ENCODE results near the gene RIMS1.
"Not testable (repeated sequence)": the region's sequence is repeated elsewhere in the genome, so short reads cannot be mapped to it uniquely, and the experiment has no call there.

RIMS1 gene

DNA sequence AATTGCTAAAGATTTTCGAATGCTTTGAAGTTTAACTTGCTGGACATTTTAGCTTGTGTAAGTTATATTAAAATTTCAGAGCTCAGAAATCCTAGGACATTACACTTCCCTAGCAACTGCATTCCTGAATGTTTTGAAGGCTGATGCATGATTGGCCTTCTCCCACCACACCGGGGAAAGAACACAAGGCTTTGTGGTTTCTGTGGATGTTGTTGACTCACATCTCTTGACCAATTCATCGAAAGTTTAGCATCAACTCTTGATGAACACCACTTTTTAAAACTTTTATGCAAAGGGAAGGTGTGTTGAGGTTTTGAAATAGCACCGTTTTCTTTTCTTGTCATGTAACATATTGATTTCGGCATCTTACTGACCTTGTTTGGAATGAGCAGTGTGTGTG lies 81.1 kb downstream of the RIMS1 start:
- no peak for DNase-seq

DNA sequence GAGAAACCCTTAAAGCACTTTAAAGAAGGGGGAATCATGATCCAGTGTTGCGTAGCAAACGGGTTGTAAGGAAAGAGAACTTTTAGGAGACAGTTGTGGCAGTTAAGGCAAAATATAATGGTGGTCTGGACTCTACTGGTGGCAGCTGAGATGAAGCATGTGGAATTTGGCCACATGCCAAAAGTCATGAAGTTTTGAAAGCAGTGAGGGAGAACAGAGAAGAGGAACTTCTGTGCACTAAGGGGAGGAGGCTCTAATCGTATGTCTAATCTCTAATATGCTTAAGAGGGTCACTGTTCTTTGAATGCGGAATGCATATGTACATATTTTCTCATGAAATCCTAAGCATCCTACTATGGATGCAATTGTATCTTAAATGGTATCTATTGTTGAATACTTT lies 91.5 kb downstream of the RIMS1 start:
- DNase-seq = no peak

DNA sequence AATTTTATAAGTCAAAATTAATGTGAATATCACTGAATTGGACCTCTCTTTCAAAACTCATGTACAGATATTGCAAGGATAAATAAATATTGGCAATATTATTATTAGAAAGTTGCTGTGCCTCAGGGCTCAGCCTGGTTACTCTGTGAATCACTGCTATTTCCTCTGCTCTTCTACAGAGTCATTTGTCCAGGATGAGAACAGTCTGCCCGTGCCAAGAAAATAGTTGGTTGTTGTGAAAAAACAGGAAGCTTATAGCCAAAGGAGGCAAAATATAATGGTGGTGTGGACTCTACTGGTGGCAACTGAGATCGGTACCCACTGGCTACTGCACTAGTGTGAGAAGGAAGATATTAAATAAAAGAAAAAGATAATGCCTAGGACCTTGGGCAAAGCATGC lies 93.6 kb downstream of the RIMS1 start:
- no peak for DNase-seq

DNA sequence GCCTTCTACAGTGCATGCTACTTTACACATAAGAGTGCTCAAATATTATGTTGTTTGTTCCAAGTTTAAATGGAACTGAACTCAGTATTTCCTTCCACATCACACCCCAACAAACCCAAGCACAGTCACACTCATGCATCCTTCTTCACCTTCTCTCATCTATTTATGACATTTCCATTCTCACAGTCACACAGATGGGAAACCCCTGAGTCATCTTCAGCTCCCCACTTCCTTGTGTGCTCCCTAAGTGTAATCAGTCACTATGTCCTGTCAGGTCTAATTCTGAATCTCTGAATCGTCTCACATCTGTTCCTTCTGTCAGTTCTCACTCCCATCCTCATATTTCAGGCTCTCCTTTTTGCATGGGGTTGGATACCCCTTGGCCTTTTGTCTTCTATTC lies 96.0 kb downstream of the RIMS1 start:
- DNase-seq = peak in 1 of 58 donors; percentile 0

DNA sequence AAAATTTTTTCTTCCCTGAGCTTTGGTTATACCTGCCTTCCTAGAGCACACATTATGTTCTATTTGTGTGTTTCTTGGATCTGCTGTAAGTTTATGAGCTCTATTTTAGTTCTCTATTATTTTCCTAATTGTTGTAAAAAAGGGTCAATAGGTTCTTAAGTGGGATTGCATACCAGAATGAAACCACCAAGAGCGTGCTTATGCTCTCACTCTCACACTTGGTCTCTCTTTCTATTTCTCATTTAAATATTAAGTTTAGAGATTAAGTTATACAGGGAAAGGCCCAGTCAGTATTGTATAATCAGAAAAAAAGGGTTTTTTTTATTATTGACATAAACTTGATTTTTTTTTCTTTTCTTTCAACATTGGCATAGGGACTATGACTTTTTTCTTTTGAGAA lies 96.8 kb downstream of the RIMS1 start:
- DNase-seq = no peak

DNA sequence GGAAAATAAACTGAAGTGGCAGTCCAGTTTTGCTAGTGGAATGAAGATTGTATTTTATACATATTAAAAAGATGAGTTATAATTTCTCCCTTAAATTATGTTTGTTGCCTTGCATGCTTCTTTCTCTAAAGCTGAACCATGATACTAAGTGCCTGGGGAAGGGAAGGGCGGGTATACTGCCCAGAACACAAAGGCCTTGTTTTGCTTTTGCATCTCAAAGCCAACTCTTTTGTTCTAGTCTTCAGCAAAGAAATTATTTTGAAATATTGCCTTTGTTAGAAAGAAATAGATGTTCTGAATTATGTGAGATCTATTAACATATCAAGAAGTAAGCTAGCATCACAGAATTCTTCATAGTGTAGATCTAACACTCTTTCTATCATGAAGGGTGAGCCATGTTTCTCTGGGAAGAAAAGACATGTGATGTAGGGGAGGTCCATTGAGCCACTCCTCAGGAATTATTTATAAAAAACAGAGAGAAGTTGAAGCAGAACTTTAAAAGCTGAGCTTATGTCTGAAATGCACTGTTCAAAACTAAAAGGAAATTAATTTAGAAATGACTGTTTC lies 108.4 kb downstream of the RIMS1 start:
- no peak for DNase-seq

DNA sequence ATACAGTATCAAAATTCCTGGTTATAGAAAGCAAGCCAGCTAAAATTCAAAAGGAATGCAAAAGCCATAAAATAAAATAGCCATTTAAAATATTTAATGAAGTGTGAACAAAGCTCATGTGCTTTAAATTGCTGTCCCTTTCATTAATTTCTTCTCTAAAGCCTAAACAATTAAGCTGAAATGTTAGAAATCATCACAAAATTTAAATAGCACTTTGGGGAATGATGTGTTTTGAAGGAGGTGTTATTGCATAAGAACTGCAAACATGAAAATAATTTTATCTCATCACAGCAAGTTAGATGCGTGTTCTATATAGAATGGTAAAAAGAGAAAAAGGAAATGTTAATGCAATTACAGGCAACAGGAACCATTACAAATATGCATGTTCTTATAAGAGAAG lies 111.0 kb downstream of the RIMS1 start:
- no peak for DNase-seq

DNA sequence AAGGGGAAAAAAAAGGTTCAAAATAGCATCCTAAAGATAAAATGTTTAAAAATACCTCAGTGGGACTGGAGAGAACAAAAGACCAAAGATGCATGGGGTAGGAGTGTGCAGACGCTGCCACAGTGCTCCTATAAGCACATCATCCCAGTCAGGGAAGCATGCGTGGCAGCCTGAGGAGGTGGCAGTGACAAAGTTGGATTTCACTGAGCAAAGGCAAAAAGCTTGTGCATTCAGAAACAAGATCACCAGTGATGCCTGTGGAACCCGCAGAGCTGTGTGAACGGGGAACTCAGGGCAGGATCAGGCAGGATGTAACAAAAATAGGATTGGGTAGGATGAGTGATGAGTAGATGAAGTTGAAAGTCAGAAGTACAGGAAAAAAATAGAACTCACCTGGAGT lies 116.1 kb downstream of the RIMS1 start:
- peak in 4 of 58 donors; percentile 1 to 17 (median 6) for DNase-seq

DNA sequence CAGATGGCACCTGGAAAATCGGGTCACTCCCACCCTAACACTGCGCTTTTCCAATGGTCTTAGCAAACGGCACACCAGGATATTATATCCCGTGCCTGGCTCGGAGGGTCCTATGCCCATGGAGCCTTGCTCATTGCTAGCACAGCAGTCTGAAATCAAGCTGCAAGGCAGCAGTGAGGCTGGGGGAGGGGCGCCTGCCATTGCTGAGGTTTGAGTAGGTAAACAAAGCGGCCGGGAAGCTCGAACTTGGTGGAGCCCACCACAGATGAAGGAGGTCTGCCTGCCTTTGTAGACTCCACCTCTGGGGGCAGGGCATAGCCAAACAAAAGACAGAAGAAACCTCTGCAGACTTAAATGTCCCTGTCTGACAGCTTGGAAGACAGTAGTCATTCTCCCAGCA lies 120.2 kb downstream of the RIMS1 start:
- not testable (repeated sequence) for DNase-seq

DNA sequence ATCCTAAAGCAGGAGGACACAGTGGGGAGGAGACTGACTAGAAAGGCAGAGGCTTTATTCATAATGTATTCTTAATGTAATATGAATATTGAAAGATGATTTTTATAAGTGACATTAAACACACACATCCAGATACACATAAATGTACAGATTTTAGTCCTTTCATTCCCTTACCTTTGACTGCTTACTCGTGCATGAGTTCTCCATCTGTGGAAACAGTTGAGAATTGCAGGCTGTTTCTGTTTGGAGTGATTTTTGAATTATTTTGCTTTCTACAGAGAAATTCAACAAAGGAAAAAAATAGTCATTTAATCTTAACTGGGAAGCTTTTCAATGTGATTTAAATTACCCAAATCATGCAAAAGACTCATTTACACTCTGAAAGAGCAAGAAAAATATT lies 136.5 kb downstream of the RIMS1 start:
- no peak for DNase-seq

DNA sequence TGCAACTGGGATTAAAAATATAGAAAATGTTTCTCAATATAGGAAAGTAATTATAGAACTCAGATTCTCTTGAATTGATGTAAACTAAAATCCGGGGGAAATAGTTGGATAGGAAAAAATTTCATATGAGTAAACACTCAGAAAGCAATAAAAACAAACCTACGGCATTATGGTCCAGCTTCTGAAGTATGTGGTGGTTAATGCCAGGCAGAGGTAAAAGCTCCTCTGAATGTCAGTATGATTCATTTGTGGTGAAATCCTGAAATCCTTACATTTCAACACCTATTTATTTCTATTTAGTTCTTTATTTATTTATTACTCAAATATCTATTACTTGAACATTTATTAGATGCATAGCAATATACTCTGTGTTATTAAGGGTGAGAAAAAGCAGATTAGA lies 145.1 kb downstream of the RIMS1 start:
- no peak for DNase-seq

DNA sequence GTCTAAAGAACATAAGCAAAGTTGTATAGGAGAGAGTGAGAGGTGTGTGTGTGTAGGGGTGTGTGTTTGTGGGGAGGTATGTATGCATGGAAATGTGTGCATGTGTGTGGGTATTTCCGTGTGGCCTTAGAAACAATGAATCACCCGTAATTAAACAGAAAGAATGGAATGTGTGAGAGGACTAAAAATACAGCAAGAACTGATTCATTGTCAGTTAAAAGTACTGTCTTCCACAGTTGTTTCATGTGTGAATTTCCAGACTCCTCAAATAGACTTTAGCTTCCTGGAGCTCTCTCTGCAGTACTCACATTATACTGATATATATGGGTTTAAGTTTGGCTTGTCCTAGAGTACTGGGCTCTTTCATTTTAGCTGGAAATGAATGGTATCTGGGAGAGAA lies 145.7 kb downstream of the RIMS1 start:
- peak in 1 of 58 donors; percentile 17 for DNase-seq

DNA sequence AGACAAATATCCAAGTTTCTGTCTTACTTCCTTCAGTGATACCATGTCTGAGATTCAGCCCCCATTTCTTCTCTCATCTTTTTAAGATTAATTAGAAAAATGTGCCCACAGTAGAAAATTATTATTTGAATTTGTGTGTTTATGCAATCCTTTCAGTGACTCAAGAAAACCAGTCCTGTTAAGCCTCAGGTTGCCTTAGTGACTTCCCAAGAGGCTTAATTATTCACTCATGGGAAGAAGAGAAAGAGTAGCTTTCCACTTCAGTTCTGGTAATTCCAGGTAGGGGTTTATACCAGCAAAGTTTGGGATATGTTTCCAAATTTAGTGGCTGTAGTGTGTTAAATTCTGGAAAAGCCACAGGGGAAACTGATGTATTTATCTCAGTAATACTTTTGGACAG lies 149.1 kb downstream of the RIMS1 start:
- DNase-seq = no peak

DNA sequence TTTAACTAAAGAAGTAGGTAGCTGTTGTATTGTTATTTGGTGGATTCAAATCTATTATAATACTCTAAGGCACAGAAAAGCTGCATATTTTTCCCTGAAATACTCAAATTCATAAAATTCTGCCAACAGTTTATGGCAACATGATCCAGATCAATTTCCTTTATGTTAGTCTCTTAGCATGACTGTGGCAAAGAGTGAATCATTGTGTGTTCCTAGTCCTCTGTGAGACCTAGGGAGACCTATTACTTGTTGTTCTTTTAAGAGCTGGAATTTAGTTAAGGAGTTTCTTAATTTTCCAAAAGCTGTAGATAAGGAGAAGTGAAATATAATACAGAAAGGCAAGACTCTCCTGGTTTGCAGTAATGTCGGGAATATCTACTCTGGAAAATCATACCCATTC lies 149.6 kb downstream of the RIMS1 start:
- no peak for DNase-seq

DNA sequence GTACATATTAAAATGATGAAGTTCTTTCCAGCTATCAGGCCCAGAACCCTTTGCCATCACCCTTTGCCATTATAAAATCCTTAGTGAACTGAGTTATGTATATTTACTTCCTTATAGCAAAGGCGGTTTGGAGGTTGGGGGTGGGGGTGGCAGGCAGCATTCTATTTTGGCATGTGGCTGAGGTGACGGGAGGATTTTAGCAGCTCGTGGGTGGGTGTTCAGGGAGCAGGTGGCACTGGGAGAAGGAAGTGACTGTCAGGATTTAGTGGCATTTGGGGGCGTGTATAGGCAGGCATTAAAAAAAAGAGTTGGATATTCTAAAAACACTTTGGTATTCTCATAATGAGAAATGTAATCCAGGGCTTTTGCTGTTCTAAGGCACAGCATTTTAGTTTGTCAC lies 150.7 kb downstream of the RIMS1 start:
- DNase-seq = peak in 21 of 58 donors; percentile 1 to 39 (median 14)

DNA sequence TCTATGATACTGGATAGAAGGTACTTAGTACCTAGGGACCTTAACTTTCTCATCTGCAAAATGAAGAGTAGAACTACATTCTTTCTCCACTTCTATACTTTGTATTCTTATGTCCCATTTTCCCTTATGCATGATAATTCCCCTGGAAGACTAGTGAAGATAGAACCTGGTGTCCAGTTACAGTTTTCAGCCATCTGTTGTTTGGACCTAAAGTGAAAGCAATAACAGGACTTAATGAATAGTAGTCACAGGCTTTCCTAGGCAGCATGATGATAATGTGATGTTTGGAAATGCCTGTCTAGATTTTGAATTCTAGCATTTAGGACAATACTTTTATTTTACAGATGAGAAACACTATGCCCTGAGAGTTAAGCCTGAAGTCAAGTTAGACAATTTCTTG lies 153.8 kb downstream of the RIMS1 start:
- no peak for DNase-seq

DNA sequence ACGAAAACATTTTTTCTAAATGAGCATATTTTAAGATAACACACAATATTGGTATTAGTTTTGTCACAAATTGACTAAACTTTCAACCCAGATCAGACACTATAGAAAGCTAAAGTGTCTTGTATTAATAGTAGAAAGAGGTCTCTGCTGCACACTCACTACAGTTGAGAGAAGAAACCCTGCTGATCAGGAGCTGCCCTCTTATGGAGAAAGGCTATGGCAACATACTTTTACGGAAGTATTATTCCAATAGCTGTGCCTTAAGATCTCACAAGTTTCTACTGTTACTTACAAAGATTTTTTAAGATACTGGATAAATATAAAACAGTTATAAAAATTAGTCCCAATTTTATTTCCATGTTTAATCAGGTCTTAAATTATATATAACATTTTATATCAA lies 155.7 kb downstream of the RIMS1 start:
- peak in 1 of 58 donors; percentile 7 for DNase-seq

DNA sequence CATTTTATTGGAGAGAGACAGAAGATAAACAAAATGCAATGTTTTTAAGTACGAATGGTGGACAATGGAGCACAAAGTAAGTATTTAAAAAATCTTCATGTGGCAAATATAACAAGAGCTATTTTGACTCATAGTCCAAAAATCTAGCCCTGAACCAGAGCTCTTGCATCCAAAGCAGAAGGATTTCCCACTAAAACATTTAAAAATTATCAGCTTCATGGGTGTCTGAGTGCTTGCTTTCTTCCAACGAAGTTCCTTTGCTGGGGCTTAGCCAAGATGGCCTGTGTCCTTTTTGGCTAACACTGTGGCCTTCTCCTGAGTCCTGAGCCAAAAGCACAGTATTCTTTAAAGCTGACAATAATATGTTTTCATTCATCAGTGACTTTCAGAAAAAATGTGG lies 161.7 kb downstream of the RIMS1 start:
- no peak for DNase-seq

DNA sequence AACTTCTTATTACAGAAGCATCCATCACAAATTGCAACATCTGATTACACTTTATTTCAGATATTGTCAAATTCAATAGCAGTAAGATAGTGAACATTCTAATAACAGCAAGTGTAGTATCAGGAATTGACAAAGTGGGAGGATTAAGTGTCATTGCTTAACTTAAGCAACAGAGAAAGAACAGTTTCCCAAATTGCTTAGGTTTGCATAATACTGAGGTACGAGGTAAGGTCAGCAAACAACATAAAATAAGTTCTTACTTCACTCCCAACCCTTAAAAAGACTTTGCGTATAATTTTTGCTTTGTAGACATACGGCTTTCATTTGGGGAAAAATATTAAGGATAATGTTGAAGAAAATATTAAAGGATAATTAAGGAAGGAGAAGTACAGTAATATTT lies 163.0 kb downstream of the RIMS1 start:
- no peak for DNase-seq

DNA sequence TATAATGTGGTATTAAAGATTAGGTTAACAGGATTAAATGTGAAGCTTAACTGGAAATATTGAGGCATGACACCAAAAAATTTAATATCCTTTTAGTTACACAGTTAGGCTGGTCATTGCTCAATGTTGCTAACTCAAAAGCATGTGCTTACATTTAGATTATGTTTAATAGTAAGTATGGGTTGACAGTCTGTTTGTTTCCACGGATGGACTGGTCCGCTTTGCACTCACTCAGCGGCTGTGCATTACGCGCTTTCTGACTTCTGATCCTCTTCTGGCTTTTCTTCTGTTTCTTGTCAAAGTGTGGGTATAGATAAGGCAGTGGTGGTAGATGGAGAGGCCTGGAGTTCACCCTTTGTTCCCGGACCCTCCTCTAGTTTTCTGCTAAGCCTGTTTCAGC lies 174.9 kb downstream of the RIMS1 start:
- DNase-seq = no peak

DNA sequence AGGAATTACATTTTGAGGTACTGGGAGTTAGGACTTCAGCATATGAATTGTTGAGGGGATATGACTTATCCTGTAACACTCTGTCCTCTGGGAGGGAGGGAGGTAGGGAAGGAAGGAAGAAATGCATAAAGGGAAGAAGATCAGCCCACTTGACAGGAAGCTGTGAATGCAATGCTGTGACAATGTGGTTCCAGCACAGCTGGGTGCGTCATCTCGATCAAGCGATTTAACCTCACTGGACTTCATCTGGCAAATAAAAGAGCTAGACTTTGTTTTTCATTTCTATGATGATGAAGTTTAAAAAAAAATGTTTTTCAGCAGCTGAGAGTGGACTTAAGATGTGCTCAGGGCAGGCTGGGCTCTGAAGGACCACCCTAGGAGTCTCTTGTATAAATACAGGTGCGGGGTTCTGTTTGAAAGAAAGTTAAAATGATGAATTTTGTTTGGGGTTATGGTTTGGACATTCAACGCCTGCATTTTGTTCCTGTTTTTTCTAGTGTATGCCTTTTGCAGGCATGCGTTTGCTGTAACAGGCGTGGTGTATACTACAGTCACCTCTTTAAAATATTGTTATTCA lies 178.1 kb downstream of the RIMS1 start:
- DNase-seq = no peak

DNA sequence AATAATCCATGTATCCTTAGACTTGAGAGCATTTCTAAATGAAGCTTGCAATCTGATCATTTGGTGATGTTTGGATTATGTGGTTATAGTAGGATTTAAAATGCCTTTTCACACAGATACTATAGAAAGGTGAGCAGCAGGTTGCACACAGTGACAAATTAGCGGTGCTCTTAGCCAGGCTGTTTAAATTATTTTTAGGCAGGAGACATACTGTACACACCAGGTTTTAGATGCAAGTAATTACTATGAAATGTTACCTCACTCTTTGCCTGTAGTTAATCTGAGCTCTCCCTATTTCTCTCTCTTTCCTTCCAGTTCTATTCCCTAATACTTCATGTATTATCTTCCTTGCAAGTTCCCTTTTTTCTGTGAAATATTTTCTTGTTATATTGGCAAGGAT lies 191.7 kb downstream of the RIMS1 start:
- DNase-seq = no peak

DNA sequence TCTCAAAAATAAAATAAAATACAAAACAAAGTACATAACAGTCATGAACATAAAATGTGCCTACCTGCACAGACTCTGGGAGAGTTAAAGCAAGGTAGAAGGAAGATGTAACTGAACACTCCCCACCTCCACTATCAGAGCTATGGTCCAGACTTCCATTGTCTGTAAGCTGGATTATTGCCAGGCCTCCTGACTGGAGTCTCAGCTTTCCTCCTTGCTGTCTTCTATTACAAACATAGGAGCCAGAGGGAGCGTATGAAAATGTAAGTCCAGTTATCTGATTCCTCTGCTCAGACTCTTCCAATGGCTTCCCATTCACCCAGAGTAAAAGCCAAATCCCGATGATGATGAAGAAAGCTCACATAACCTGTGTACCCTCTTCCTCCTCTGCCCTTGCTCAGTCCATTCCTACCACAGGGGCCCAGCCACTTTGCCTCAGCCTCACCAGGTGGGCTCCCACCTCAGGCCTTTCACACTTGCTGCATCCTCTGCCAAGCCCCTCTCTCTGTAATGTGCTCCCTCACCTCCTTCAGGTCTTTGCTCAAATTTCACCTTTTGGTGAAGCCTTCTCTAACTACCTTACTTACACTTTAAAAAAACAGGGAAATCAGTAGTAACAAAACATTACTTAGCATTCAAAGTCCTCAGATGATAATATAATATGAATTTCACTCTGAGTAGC lies 194.1 kb downstream of the RIMS1 start:
- DNase-seq = no peak
